HCT116 (cell line): Measurements from ENCODE around the gene ATP6V1G3. TPM values are rescaled to one million over a fixed set of nuclear protein-coding genes. Genes with fewer than 3 reads are reported as not detected.

Source experiments
- ATAC-seq: fragments of 200-7000 bp; cut with Tn5 transposase; 2 replicates; pipeline ENCODE4 v1.9.1; 2020; ENCODE audit warnings: mild to moderate bottlenecking, moderate library complexity
- BruUV-seq: library from RNA; stranded (reverse); fragments of 400-500 nt; replicated peaks from 2 replicates; lab custom pipeline; 2021; lab: Mats Ljungman, UMichigan
- CTCF ChIA-PET: fragments of 300-600 bp; sonication (Branson Sonifier 250); formaldehyde crosslinking; loops from one replicate; lab custom pipeline; 2021; ENCODE audit warnings: antibody characterized with exemption; lab: Charles Lee
- POLR2A ChIA-PET: fragments of 300-600, 350-600 bp; sonication (Branson Sonifier 250); formaldehyde crosslinking; loops from one replicate; lab custom pipeline; 2021; ENCODE audit warnings: antibody characterized with exemption; lab: Charles Lee
- RAD21 ChIA-PET, 2 experiments: fragments of 300-600 bp; sonication (Branson Sonifier 250); formaldehyde crosslinking; loops; one replicate each; lab custom pipeline; 2023; ENCODE audit warnings: low total read pairs in 2 of 2; ENCODE audit not compliant: uncharacterized antibody in 2 of 2, unreplicated experiment in 2 of 2, low non-redundant PET in 1 of 2; lab: Charles Lee
- DNase-seq: peaks from one replicate; pipeline ENCODE4 v3.0.0-alpha.2; 2010; ENCODE audit warnings: low read depth, low spot score
- H2AFZ ChIP-seq: fragments of 200-600 bp; shearing (Covaris generic), sonication (generic); 2 replicates; pipeline ENCODE4 v1.6.1; 2017; ENCODE audit warnings: low read depth, mixed run types, mixed read lengths, antibody characterized with exemption, low read length; ENCODE audit not compliant: poor library complexity, severe bottlenecking
- H3K27ac ChIP-seq: 2 replicates; pipeline ENCODE4 v1.5.1; 2012; ENCODE audit warnings: low read depth, low read length
- H3K27me3 ChIP-seq: fragments of 200-600 bp; sonication (generic); 2 replicates; pipeline ENCODE4 v1.6.1; 2016; ENCODE audit warnings: mixed run types, low read length, mixed read lengths; ENCODE audit not compliant: insufficient read depth
- H3K36me3 ChIP-seq, 2 experiments: fragments of 200-500 bp in 1 of 2; fragments of 200-600 bp in 1 of 2; sonication (Bioruptor generic) in 1 of 2; sonication (generic) in 1 of 2; 2 replicates each; pipeline versions ENCODE4 v1.5.1 to v1.6.1; 2014 to 2016; ENCODE audit warnings: low read length in 2 of 2, inconsistent platforms in 1 of 2, mixed read lengths in 1 of 2, mixed run types in 1 of 2; ENCODE audit not compliant: insufficient read depth in 2 of 2, control insufficient read depth in 1 of 2
- H3K4me1 ChIP-seq, 2 experiments: fragments of 200-600 bp in 1 of 2; sonication (generic) in 1 of 2; 2 replicates each; pipeline versions ENCODE4 v1.5.1 to v1.6.1; 2012 to 2017; ENCODE audit warnings: low read length in 2 of 2, inconsistent platforms in 1 of 2, mild to moderate bottlenecking in 1 of 2, mixed read lengths in 1 of 2, mixed run types in 1 of 2, moderate library complexity in 1 of 2; ENCODE audit not compliant: insufficient read depth in 2 of 2, control insufficient read depth in 1 of 2
- H3K4me2 ChIP-seq: fragments of 200-600 bp; sonication (generic); 2 replicates; pipeline ENCODE4 v1.6.1; 2017; ENCODE audit warnings: mixed run types, low read length, mixed read lengths
- H3K4me3 ChIP-seq, 2 experiments: fragments of 200-600 bp in 1 of 2; sonication (generic) in 1 of 2; replicated peaks in 1 of 2; 2 replicates each; pipeline ENCODE4 v1.5.1; 2011 to 2016; ENCODE audit warnings: low read length in 2 of 2, control low read depth in 1 of 2, low read depth in 1 of 2, mild to moderate bottlenecking in 1 of 2, mixed read lengths in 1 of 2, mixed run types in 1 of 2
- H3K79me2 ChIP-seq: fragments of 200-600 bp; sonication (generic); 2 replicates; pipeline ENCODE4 v1.6.1; 2017; ENCODE audit warnings: mild to moderate bottlenecking, mixed run types, low read length, moderate library complexity, mixed read lengths; ENCODE audit not compliant: insufficient read depth
- H3K9ac ChIP-seq: fragments of 200-600 bp; sonication (generic); 2 replicates; pipeline ENCODE4 v1.6.1; 2016; ENCODE audit warnings: low read length, mixed read lengths
- H3K9me2 ChIP-seq: fragments of 200-600 bp; sonication (generic), shearing (Covaris generic); 2 replicates; pipeline ENCODE4 v1.6.1; 2017; ENCODE audit warnings: mixed run types, mild to moderate bottlenecking, moderate library complexity; ENCODE audit not compliant: insufficient read depth
- H3K9me3 ChIP-seq, 2 experiments: fragments of 200-500 bp in 1 of 2; fragments of 200-600 bp in 1 of 2; sonication (Bioruptor generic) in 1 of 2; sonication (generic) in 1 of 2; 2 replicates each; pipeline ENCODE4 v1.6.1; 2014 to 2017; ENCODE audit warnings: low read length in 2 of 2, mixed read lengths in 2 of 2, inconsistent platforms in 1 of 2, low read depth in 1 of 2, mild to moderate bottlenecking in 1 of 2, mixed run types in 1 of 2, moderate library complexity in 1 of 2; ENCODE audit not compliant: control insufficient read depth in 1 of 2, insufficient read depth in 1 of 2
- H4K20me1 ChIP-seq: fragments of 200-600 bp; sonication (generic), shearing (Covaris generic); 2 replicates; pipeline ENCODE4 v1.6.1; 2017; ENCODE audit warnings: mixed run types, mild to moderate bottlenecking, moderate library complexity; ENCODE audit not compliant: insufficient read depth
- CEBPB ChIP-seq: IDR thresholded peaks from 2 replicates; pipeline ENCODE4 v1.6.1; 2012; ENCODE audit warnings: low read depth
- EGR1 ChIP-seq: IDR thresholded peaks from 2 replicates; pipeline ENCODE4 v1.6.1; 2012; ENCODE audit warnings: low read depth
- ELF1 ChIP-seq: IDR thresholded peaks from 2 replicates; pipeline ENCODE4 v1.6.1; 2012; ENCODE audit warnings: low read depth, borderline replicate concordance
- EZH2 ChIP-seq: fragments of 200-600 bp; sonication (generic); IDR thresholded peaks from 2 replicates; pipeline ENCODE4 v1.6.1; 2017; ENCODE audit warnings: antibody characterized with exemption, mixed run types
- FOSL1 ChIP-seq: IDR thresholded peaks from 2 replicates; pipeline ENCODE4 v1.6.1; 2012; ENCODE audit warnings: low read depth
- JUND ChIP-seq: IDR thresholded peaks from 2 replicates; pipeline ENCODE4 v1.6.1; 2012
- POLR2A ChIP-seq: IDR thresholded peaks from 2 replicates; pipeline ENCODE4 v1.7.0; 2011; ENCODE audit warnings: borderline replicate concordance; ENCODE audit not compliant: insufficient read depth, insufficient read length; ENCODE audit errors: extremely low read depth
- SIN3A ChIP-seq: IDR thresholded peaks from 2 replicates; pipeline ENCODE4 v1.6.1; 2012; ENCODE audit warnings: low read depth
- SP1 ChIP-seq: IDR thresholded peaks from 2 replicates; pipeline ENCODE4 v1.6.1; 2012; ENCODE audit warnings: low read depth
- SRF ChIP-seq: IDR thresholded peaks from 2 replicates; pipeline ENCODE4 v1.6.1; 2012; ENCODE audit warnings: low read depth
- TCF7L2 ChIP-seq: IDR thresholded peaks from 2 replicates; pipeline ENCODE4 v1.7.0; 2011; ENCODE audit warnings: borderline replicate concordance, inconsistent platforms; ENCODE audit not compliant: insufficient read depth, insufficient read length; ENCODE audit errors: extremely low read depth
- ZFX ChIP-seq: fragments of 450-650 bp; IDR thresholded peaks from 2 replicates; pipeline ENCODE4 v1.6.1; 2017
- ZNF274 ChIP-seq: fragments of 200-500 bp; sonication (Bioruptor generic); IDR thresholded peaks from 2 replicates; pipeline ENCODE4 v1.6.1; 2014; ENCODE audit warnings: mild to moderate bottlenecking, low read depth, low read length, inconsistent platforms
- intact Hi-C: fragments of 100-400 bp; cut with micrococcal nuclease; formaldehyde crosslinking; loops from 2 replicates; pipeline ENCODE4 v1.10.0; 2022
- total RNA-seq: library from RNA; stranded (reverse); gene quantifications from one replicate; pipeline ENCODE4 v1.2.1, GENCODE V29; 2021; ENCODE audit not compliant: unreplicated experiment
- TF ChIP-seq, protein P1 (sequence below): IDR thresholded peaks from 2 replicates; pipeline ENCODE4 v1.6.1; 2012
- TF ChIP-seq, protein P2 (sequence below): IDR thresholded peaks from 2 replicates; pipeline ENCODE4 v1.6.1; 2012; ENCODE audit warnings: low read depth
- TF ChIP-seq, protein P3 (sequence below): IDR thresholded peaks from 2 replicates; pipeline ENCODE4 v1.6.1; 2011; ENCODE audit warnings: mild to moderate bottlenecking, low read length, moderate library complexity; ENCODE audit not compliant: insufficient replicate concordance; ENCODE audit errors: extremely low read depth
- TF ChIP-seq, protein P4 (sequence below): IDR thresholded peaks from 2 replicates; pipeline ENCODE4 v1.6.1; 2012

Gene ATP6V1G3
- total RNA-seq, 1 experiment from 2014 or later: not detected

DNA sequence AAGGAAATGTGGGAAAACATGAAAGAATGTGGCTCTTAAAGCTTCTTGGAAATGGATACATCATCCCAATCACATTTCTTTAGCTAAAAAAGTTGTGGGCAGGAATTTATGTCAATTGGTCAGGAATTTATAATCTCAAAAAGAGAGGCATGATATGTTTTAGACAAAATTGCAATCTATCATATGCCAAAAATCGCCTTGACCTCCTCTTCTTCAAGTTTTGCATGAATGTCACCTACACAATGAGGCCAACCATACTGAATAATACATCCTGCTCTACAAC is 42.4 kb downstream of the ATP6V1G3 start:
- ChIA-PET POLR2A (no interaction called here), RAD21 (no interaction called here), CTCF (no interaction called here)
- BruUV-seq: no TSS peak
- Histone ChIP-seq H3K4me2 (no peak overlapping the region), H3K9me3 (no peaks in the 10 kb centered on the region), H3K79me2 (no peaks in the 10 kb centered on the region), H3K36me3 (no peaks in the 10 kb centered on the region), H3K9me2 (no peaks in the 10 kb centered on the region), H4K20me1 (no peaks in the 10 kb centered on the region), H3K4me1 (peaks cover 0 to 7% of the 10 kb centered on the region in 2 experiments; a peak in 2 of 4 replicates), H3K27me3 (no peaks in the 10 kb centered on the region), H3K27ac (no peak overlapping the region), H2AFZ (peak overlapping the region; percentile 93), H3K9ac (no peak overlapping the region), H3K4me3 (no peak overlapping the region)
- DNase-seq: no peak
- no peak for TF ChIP-seq TCF7L2
- no peak for TF ChIP-seq SP1
- TF ChIP-seq FOSL1: no peak
- TF ChIP-seq, protein P1, sequence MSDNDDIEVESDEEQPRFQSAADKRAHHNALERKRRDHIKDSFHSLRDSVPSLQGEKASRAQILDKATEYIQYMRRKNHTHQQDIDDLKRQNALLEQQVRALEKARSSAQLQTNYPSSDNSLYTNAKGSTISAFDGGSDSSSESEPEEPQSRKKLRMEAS: no peak
- no peak for TF ChIP-seq POLR2A
- TF ChIP-seq ZFX: no peak
- no peak for TF ChIP-seq ELF1
- no peak for TF ChIP-seq EZH2
- TF ChIP-seq, protein P2, sequence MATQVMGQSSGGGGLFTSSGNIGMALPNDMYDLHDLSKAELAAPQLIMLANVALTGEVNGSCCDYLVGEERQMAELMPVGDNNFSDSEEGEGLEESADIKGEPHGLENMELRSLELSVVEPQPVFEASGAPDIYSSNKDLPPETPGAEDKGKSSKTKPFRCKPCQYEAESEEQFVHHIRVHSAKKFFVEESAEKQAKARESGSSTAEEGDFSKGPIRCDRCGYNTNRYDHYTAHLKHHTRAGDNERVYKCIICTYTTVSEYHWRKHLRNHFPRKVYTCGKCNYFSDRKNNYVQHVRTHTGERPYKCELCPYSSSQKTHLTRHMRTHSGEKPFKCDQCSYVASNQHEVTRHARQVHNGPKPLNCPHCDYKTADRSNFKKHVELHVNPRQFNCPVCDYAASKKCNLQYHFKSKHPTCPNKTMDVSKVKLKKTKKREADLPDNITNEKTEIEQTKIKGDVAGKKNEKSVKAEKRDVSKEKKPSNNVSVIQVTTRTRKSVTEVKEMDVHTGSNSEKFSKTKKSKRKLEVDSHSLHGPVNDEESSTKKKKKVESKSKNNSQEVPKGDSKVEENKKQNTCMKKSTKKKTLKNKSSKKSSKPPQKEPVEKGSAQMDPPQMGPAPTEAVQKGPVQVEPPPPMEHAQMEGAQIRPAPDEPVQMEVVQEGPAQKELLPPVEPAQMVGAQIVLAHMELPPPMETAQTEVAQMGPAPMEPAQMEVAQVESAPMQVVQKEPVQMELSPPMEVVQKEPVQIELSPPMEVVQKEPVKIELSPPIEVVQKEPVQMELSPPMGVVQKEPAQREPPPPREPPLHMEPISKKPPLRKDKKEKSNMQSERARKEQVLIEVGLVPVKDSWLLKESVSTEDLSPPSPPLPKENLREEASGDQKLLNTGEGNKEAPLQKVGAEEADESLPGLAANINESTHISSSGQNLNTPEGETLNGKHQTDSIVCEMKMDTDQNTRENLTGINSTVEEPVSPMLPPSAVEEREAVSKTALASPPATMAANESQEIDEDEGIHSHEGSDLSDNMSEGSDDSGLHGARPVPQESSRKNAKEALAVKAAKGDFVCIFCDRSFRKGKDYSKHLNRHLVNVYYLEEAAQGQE: no peak
- no peak for TF ChIP-seq CEBPB
- no peak for TF ChIP-seq EGR1
- TF ChIP-seq, protein P3, sequence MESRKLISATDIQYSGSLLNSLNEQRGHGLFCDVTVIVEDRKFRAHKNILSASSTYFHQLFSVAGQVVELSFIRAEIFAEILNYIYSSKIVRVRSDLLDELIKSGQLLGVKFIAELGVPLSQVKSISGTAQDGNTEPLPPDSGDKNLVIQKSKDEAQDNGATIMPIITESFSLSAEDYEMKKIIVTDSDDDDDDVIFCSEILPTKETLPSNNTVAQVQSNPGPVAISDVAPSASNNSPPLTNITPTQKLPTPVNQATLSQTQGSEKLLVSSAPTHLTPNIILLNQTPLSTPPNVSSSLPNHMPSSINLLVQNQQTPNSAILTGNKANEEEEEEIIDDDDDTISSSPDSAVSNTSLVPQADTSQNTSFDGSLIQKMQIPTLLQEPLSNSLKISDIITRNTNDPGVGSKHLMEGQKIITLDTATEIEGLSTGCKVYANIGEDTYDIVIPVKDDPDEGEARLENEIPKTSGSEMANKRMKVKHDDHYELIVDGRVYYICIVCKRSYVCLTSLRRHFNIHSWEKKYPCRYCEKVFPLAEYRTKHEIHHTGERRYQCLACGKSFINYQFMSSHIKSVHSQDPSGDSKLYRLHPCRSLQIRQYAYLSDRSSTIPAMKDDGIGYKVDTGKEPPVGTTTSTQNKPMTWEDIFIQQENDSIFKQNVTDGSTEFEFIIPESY: no peak
- TF ChIP-seq SIN3A: no peak
- no peak for TF ChIP-seq JUND
- TF ChIP-seq SRF: no peak
- TF ChIP-seq, protein P4, sequence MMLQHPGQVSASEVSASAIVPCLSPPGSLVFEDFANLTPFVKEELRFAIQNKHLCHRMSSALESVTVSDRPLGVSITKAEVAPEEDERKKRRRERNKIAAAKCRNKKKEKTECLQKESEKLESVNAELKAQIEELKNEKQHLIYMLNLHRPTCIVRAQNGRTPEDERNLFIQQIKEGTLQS: no peak
- TF ChIP-seq ZNF274: no peak
- ATAC-seq: no peak
- intact Hi-C loops: no loop called here
